HCT116 (cell line): ENCODE measurements around the gene CD58. TPM values are rescaled to one million over a fixed set of nuclear protein-coding genes. Genes with fewer than 3 reads are reported as not detected.

Source experiments
- microRNA counts: library from miRNA; unstranded; fragments of <30 nt; microRNA quantifications from one replicate; lab custom pipeline; 2015
- microRNA-seq: library from miRNA; unstranded; fragments of <30 nt; microRNA quantifications from one replicate; pipeline ENCODE4, GENCODE V29; 2016; ENCODE audit warnings: borderline number of aligned reads
- total RNA-seq: library from RNA; stranded (reverse); gene quantifications from one replicate; pipeline ENCODE4 v1.2.1, GENCODE V29; 2021; ENCODE audit not compliant: unreplicated experiment

CD58 gene
- total RNA-seq, 1 experiment from 2014 or later, result 18.0 TPM

MicroRNAs encoded within 50 kb of the gene (microRNA counts, 767-probe panel; counts per million panel counts)
- microRNA hsa-miR-548ac (lab: Ali Mortazavi, UCI), result not detected

Small RNA genes lying within 50 kb of the gene (microRNA-seq; reads per million reads assigned to microRNA genes)
- not detected for gene MIR548AC

Other genes with a start within 250 kb of the CD58 start
- 290 TPM for gene ATP1A1, start 197.8 kb downstream of the CD58 start, total RNA-seq
- gene IGSF3, start 96.7 kb upstream of the CD58 start, total RNA-seq, result 18.6 TPM
- gene CD2, start 183.4 kb upstream of the CD58 start, total RNA-seq, result 0.57 TPM